Activated CD4-positive, alpha-beta T cell treated with anti-CD3 and anti-CD28 coated beads for 36 hours (primary cell): ENCODE measurements around the gene ZNF385C. TPM values are rescaled to one million over a fixed set of nuclear protein-coding genes. Genes with fewer than 3 reads are reported as not detected.

Experiments
- ATAC-seq: fragments of 200-7000 bp; cut with Tn5 transposase; one replicate; pipeline ENCODE4 v1.10.0; 2021; ENCODE audit warnings: mild to moderate bottlenecking, moderate library complexity
- CTCF ChIA-PET: fragments of 350-600 bp; sonication (Branson Sonifier 250); formaldehyde crosslinking; loops from one replicate; lab custom pipeline; 2021; ENCODE audit warnings: antibody characterized with exemption; lab: Charles Lee
- POLR2A ChIA-PET: fragments of 350-600 bp; sonication (Branson Sonifier 250); formaldehyde crosslinking; loops from one replicate; lab custom pipeline; 2021; ENCODE audit warnings: antibody characterized with exemption, inconsistent platforms; lab: Charles Lee
- DNase-seq: peaks from one replicate; pipeline ENCODE4 v3.0.0-alpha.2; 2020
- H3K27ac Mint-ChIP-seq: one replicate; pipeline ENCODE4 v1.8.0; 2021; ENCODE audit warnings: mixed read lengths
- H3K27me3 Mint-ChIP-seq: one replicate; pipeline ENCODE4 v1.8.0; 2021; ENCODE audit warnings: mixed read lengths
- H3K36me3 Mint-ChIP-seq: one replicate; pipeline ENCODE4 v1.8.0; 2021; ENCODE audit warnings: low read depth, mixed read lengths
- H3K4me1 Mint-ChIP-seq: one replicate; pipeline ENCODE4 v1.8.0; 2021; ENCODE audit warnings: mixed read lengths
- H3K4me3 Mint-ChIP-seq: one replicate; pipeline ENCODE4 v1.8.0; 2021; ENCODE audit warnings: mild to moderate bottlenecking, moderate library complexity, mixed read lengths
- H3K9me3 Mint-ChIP-seq: one replicate; pipeline ENCODE4 v1.8.0; 2021; ENCODE audit warnings: low read depth, mixed read lengths
- intact Hi-C, 2 experiments: fragments of 100-400 bp; cut with DNase I in 1 of 2; cut with micrococcal nuclease in 1 of 2; formaldehyde crosslinking; loops; one replicate each; pipeline versions ENCODE4 v1.14.2 to v1.15.1; 2022 to 2024; cut with DNase I, micrococcal nuclease
- total RNA-seq, 2 experiments: library from RNA; stranded (reverse); gene quantifications; one replicate each; pipeline ENCODE4 v1.2.3, GENCODE V29; 2021

Gene ZNF385C
- total RNA-seq, 2 experiments from 2014 or later, result 0.23 to 0.30 TPM

DNA sequence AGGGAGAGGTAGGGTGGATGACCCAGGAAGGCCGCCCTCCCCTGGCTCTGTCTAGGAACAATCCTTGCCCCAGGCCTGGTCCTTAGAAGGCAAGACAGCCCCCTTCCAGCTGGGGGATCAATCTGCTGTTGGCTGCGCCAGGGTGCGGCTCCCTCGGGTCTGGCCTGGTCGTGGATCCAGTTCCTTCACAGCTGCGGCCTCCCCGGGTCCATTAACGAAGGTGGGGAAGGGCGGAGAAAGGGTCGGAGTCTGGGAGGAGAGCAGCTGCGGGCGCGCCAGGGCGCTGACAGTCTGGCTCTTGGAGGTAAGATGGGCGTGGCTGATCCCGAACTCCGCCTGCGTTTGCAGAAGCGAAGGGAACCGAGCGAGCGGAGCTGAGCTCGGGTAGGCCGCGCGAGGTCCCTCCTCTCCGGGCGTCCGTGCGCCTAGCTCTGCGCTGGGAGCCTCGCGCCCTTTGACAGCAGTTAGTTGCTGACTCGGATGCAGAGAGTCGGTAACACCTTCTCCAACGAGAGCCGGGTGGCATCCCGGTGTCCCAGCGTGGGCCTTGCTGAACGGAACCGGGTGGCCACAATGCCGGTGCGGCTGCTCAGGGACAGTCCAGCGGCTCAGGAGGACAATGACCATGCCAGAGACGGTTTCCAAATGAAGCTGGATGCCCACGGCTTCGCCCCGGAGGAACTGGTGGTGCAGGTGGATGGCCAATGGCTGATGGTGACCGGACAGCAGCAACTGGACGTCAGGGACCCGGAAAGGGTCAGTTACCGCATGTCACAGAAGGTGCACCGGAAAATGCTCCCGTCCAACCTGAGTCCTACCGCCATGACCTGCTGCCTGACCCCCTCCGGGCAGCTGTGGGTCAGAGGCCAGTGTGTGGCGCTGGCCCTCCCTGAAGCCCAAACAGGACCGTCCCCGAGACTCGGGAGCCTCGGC is 24.4 kb upstream of the ZNF385C start, which contains the start of gene HSPB9:
Gene HSPB9 (plus strand): TSS at position 434 of the 933 bp plus-strand sequence. CDS start 47 bp downstream, at position 481.
- Mint-ChIP-seq H3K27me3 (no peaks in the 10 kb centered on the region), H3K36me3 (peaks cover 28% of the 10 kb centered on the region), H3K9me3 (no peaks in the 10 kb centered on the region), H3K4me1 (peaks cover 23% of the 10 kb centered on the region), H3K4me3 (peak within 1 kb of the TSS; percentile 70), H3K27ac (no peak within 1 kb of the TSS)
- ChIA-PET CTCF (interaction anchor here (0.6 to 1.0 kb wide), 4 partner anchors 39 to 1379 kb away, joined by 3 to 5 read pairs (median 4); no protein-coding TSS in a partner anchor), POLR2A (no interaction called here)
- no peak for DNase-seq
- intact Hi-C loops, result no loop called here
- no peak for ATAC-seq

DNA sequence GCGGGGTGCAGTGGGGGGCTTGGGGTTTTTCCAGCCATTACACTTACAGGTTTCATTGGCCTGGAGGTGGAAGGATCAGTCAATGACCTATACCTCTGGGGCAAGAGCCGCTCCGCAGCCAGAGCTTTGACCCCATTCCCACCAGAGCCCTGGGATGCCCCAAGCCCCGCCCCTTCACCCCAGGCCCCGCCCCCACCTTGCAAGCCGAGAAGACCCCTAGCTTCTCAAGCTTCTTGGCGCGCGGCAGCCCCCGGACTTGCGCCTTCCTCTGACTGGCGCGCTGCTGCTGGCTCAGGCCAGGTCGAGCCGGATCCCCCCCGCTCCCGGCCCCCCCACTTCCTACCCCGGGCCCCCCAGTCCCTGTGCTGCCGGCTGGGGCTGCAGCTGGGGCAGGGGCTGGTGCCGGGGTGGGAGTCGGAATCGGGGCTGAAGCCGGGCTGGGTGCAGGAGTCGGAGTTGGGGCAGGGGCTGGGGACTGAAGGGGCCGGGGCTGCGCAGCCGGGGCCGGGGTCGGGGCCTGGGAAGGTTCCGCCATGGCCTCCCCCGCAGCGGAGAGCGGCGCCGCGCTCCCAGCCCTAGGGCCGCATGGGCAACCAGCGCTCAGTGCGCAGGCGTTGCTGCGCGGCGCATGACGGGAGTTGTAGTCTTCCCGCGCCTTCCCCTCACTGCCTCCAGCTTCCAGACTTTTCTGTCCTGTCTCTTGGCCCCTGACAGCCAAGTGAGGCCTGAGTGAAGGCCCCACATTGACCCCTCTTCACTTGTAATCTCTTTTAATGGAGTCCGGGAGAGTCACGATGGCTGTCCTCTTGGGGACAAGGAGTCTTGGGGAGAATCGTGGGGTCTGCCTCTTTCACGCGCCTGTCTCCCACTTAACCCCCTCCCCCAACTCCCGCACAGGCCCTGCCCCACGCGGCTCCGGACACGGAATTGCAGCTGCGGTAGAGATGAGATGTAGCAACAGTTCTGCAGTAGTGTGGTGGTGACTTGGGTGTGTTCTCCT is 22.8 kb upstream of the ZNF385C start, which contains the start of gene KAT2A:
Gene KAT2A (minus strand): TSS at position 598 of the 1,000 bp plus-strand sequence. CDS start 63 bp downstream, at position 535.
- Mint-ChIP-seq H3K4me3 (peak within 1 kb of the TSS; percentile 70), H3K4me1 (peaks cover 29% of the 10 kb centered on the region), H3K36me3 (peaks cover 32% of the 10 kb centered on the region), H3K27me3 (no peaks in the 10 kb centered on the region), H3K27ac (peak within 1 kb of the TSS; percentile 76), H3K9me3 (no peaks in the 10 kb centered on the region)
- intact Hi-C loops, result loop anchor here in 1 of 2 experiments (1.0 kb wide), 9 partner anchors 9 to 286 kb away; partner anchors contain the start of genes CNP, DHX58, DNAJC7 and KCNH4
- peak; percentile 90 for DNase-seq
- CTCF ChIA-PET, result interaction anchor here (0.6 to 1.8 kb wide), 13 partner anchors 9 to 268 kb away, joined by 3 to 7 read pairs (median 4); partner anchors contain the start of genes DHX58, DNAJC7, KCNH4 and STAT3
- ATAC-seq, result peak; percentile 93
- POLR2A ChIA-PET, result interaction anchor here (0.5 to 1.2 kb wide), 3 partner anchors 9 to 155 kb away, joined by 3 to 4 read pairs (median 3); partner anchors contain the start of genes CNP and DHX58

GRCh38 chr17:42120161-42120769 is 22.0 kb upstream of the ZNF385C start:
- ATAC-seq (no peak), DNase-seq (no peak)
- peak overlapping the region; percentile 70 for H3K27ac Mint-ChIP-seq
- peaks cover 29% of the 10 kb centered on the region for H3K4me1 Mint-ChIP-seq
- ChIA-PET CTCF (interaction anchor here (0.6 to 3.1 kb wide), 17 partner anchors 8 to 414 kb away, joined by 3 to 17 read pairs (median 4); partner anchors contain the start of genes DHX58, DNAJC7, KCNH4 and NKIRAS2), POLR2A (interaction anchor here (0.5 to 1.2 kb wide), 3 partner anchors 8 to 154 kb away, joined by 3 to 4 read pairs (median 3); partner anchors contain the start of genes CNP and DHX58)
- intact Hi-C loops, result no loop called here
- no peaks in the 10 kb centered on the region for H3K9me3 Mint-ChIP-seq
- peak overlapping the region; percentile 70 for H3K4me3 Mint-ChIP-seq
- peaks cover 35% of the 10 kb centered on the region for H3K36me3 Mint-ChIP-seq
- H3K27me3 Mint-ChIP-seq, result no peaks in the 10 kb centered on the region

DNA sequence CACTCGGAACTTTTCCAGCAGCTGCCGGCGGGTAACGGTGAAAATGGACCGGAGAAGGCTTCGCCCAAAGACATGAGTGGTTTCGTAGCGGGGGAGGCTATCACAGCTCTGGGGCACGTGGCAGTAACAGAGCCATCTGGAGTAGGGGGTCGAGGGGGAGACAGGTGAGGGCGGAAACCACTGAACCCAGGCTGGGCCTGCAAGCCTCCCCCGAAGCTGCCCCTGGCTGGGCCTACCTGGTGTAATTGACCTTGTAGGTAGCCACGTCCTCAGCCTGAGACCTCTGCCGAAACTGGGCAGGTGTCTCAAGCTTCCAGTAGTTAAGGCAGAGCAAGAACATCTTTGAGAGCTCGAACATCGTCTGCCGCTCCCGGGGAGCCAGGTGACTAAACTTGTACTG is 21.0 kb upstream of the ZNF385C start:
- ChIA-PET CTCF (interaction anchor here (0.7 to 3.1 kb wide), 11 partner anchors 18 to 153 kb away, joined by 3 to 17 read pairs (median 4); partner anchors contain the start of genes KCNH4 and NKIRAS2), POLR2A (interaction anchor here (0.6 kb wide), 1 partner anchor 45 kb away, joined by 6 read pairs; no protein-coding TSS in a partner anchor)
- ATAC-seq (no peak), DNase-seq (no peak)
- Mint-ChIP-seq H3K4me1 (peaks cover 29% of the 10 kb centered on the region), H3K27me3 (no peaks in the 10 kb centered on the region), H3K27ac (no peak overlapping the region), H3K4me3 (peak overlapping the region; percentile 70), H3K9me3 (no peaks in the 10 kb centered on the region), H3K36me3 (peaks cover 35% of the 10 kb centered on the region)
- intact Hi-C loops, result no loop called here

- ChIA-PET POLR2A (no interaction called here), CTCF (interaction anchor here (0.7 to 3.1 kb wide), 9 partner anchors 11 to 154 kb away, joined by 3 to 17 read pairs (median 4); partner anchors contain the start of gene NKIRAS2)
- Mint-ChIP-seq H3K4me1 (peaks cover 29% of the 10 kb centered on the region), H3K27ac (peak overlapping the region; percentile 75), H3K36me3 (peaks cover 38% of the 10 kb centered on the region), H3K27me3 (no peaks in the 10 kb centered on the region), H3K9me3 (no peaks in the 10 kb centered on the region), H3K4me3 (peak overlapping the region; percentile 33)
- peak; percentile 74 for DNase-seq
- intact Hi-C loops, result loop anchor here (1.0 kb wide), 2 partner anchors 63 to 409 kb away; partner anchors contain the start of gene KCNH4 (in 1 of the 2)
- peak; percentile 42 for ATAC-seq
These were observed 20.3 kb upstream of the ZNF385C start for GRCh38 chr17:42118545-42118944.

DNA sequence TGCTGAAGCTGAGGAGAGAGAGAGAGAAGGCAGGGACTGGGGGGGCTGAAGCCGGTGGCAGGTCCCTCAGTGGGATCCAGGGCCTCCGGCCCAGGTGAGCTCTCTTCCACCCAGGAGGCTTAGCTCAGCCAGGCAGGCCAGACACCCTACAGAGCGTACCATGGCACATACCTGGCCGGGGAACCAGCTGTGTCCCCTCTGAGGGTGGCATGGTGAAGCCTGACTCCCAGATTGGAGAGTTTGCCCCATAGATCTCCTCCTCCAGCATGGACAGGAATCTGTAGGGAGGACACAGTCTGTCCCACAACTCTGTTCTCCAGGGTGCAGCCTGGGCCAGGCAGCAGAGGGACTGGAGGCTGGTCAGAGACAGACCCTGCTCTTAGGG is 19.8 kb upstream of the ZNF385C start:
- no peak for ATAC-seq
- Mint-ChIP-seq H3K4me1 (peaks cover 29% of the 10 kb centered on the region), H3K4me3 (no peak overlapping the region), H3K27me3 (no peaks in the 10 kb centered on the region), H3K9me3 (no peaks in the 10 kb centered on the region), H3K36me3 (peaks cover 39% of the 10 kb centered on the region), H3K27ac (no peak overlapping the region)
- DNase-seq, result no peak
- ChIA-PET POLR2A (no interaction called here), CTCF (interaction anchor here (0.6 to 3.1 kb wide), 11 partner anchors 10 to 153 kb away, joined by 3 to 17 read pairs (median 4); partner anchors contain the start of gene NKIRAS2)
- intact Hi-C loops, result loop anchor here (1.0 kb wide), 2 partner anchors 63 to 409 kb away; partner anchors contain the start of gene KCNH4 (in 1 of the 2)

DNA sequence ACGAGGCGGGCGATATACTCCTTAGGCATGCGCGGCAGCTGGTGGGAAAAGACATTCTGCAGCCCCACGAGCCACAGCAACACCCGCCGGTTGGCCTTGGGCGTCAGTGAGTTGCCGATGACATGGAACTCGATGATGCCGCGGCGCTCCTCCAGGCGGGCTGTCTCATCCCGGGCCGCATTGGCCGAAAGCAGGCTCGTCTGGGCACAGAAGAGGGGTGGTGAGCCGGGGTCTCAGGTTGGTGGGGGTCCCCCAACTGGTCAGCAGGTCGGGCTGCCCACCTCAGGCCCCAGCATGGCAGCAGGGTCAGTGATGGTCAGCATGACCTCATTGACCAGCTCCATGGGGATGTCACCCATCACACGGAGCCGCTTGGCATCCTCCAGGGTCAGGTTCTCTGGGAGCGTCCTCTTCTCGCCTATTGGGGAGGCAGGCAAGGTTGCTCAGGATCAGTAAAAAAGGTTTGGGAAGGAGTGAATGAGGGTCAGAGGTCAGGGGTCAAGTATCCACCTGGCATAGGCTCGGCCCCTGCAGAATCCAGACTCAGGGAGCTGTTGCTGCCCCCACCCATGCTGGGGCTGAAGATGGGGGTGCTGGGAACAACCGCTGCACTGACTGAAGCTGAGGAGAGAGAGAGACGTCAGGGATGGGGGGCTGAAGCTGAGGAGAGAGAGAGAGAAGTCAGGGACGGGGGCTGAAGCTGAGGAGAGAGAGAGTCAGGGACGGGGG is 19.3 kb upstream of the ZNF385C start:
- Mint-ChIP-seq H3K4me1 (peaks cover 33% of the 10 kb centered on the region), H3K9me3 (no peaks in the 10 kb centered on the region), H3K27ac (no peak overlapping the region), H3K4me3 (no peak overlapping the region), H3K27me3 (no peaks in the 10 kb centered on the region), H3K36me3 (peaks cover 39% of the 10 kb centered on the region)
- CTCF ChIA-PET, result interaction anchor here (0.6 to 3.1 kb wide), 10 partner anchors 10 to 153 kb away, joined by 3 to 17 read pairs (median 4); partner anchors contain the start of gene NKIRAS2
- POLR2A ChIA-PET, result no interaction called here
- no peak for DNase-seq
- intact Hi-C loops, result loop anchor here (1.0 to 2.0 kb wide), 3 partner anchors 64 to 410 kb away; partner anchors contain the start of gene KCNH4 (in 1 of the 2)
- no peak for ATAC-seq

DNA sequence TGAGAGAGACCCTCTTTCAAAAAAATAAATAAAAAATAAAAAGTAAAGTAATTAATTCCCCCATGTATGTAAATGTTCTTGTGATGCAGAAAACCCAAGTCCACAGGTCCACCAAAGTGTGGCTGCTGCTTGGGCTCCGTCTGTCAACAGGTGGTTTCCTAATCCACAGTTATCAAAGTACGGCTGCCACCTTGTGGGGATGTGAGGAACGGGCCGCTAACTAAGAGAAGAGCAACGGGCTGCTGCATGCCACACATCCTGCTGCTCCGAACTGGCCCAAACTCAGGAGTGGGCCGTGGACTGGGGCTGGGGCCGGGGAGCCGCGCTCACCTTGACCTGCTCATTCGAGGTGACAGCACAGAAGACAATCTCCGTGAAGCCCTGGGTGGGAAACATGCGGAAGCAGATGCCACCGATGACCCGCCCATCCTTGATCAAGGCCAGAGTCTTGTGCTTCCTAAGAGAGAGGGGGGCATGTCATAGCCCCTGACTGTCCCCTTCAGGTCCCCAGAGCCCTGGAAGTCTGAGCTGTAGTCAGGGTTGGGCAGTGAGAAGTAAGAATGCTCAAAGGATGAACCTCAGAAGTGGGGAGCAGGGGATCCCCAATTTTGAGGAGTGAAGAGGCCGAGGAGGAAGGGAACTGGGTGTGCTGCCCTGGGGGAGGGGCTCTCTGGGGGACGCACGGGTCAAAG is 18.6 kb upstream of the ZNF385C start:
- H3K27ac Mint-ChIP-seq, result peak overlapping the region; percentile 13
- peaks cover 37% of the 10 kb centered on the region for H3K4me1 Mint-ChIP-seq
- H3K27me3 Mint-ChIP-seq, result no peaks in the 10 kb centered on the region
- intact Hi-C loops, result loop anchor here (1.0 to 2.0 kb wide), 5 partner anchors 50 to 154 kb away; partner anchors contain the start of gene NKIRAS2 (in 1 of the 2)
- CTCF ChIA-PET, result interaction anchor here (1.0 to 3.1 kb wide), 5 partner anchors 50 to 97 kb away, joined by 3 to 17 read pairs (median 7); partner anchors contain the start of gene NKIRAS2
- H3K4me3 Mint-ChIP-seq, result no peak overlapping the region
- peak; percentile 90 for DNase-seq
- H3K9me3 Mint-ChIP-seq, result no peaks in the 10 kb centered on the region
- peak; percentile 18 for ATAC-seq
- H3K36me3 Mint-ChIP-seq, result peaks cover 39% of the 10 kb centered on the region
- POLR2A ChIA-PET, result no interaction called here
